Ishikawa (cell line): ENCODE data around the gene TSPAN18.

Experiments
- CEBPB ChIP-seq: IDR thresholded peaks from 2 replicates; pipeline ENCODE4 v1.6.1; 2012
- CREB1 ChIP-seq: IDR thresholded peaks from 2 replicates; pipeline ENCODE4 v1.6.1; 2012; ENCODE audit warnings: low read depth
- EGR1 ChIP-seq: IDR thresholded peaks from 2 replicates; pipeline ENCODE4 v1.6.1; 2012
- EP300 ChIP-seq: IDR thresholded peaks from 2 replicates; pipeline ENCODE4 v1.6.1; 2012; ENCODE audit warnings: borderline replicate concordance
- FOXM1 ChIP-seq: IDR thresholded peaks from 2 replicates; pipeline ENCODE4 v1.6.1; 2012; ENCODE audit warnings: low read depth, borderline replicate concordance
- MAX ChIP-seq: IDR thresholded peaks from 2 replicates; pipeline ENCODE4 v1.6.1; 2012
- NFIC ChIP-seq: IDR thresholded peaks from 2 replicates; pipeline ENCODE4 v1.6.1; 2012
- RAD21 ChIP-seq: IDR thresholded peaks from 2 replicates; pipeline ENCODE4 v1.6.1; 2012; ENCODE audit warnings: low read depth
- REST ChIP-seq: IDR thresholded peaks from 2 replicates; pipeline ENCODE4 v1.6.1; 2012; ENCODE audit warnings: low read depth, mild to moderate bottlenecking
- TAF1 ChIP-seq: IDR thresholded peaks from 2 replicates; pipeline ENCODE4 v1.6.1; 2012; ENCODE audit warnings: low read depth, mild to moderate bottlenecking
- TCF12 ChIP-seq: IDR thresholded peaks from 2 replicates; pipeline ENCODE4 v1.6.1; 2012; ENCODE audit warnings: low read depth
- TEAD4 ChIP-seq: IDR thresholded peaks from 2 replicates; pipeline ENCODE4 v1.6.1; 2012
- USF1 ChIP-seq: IDR thresholded peaks from 2 replicates; pipeline ENCODE4 v1.6.1; 2012
- YY1 ChIP-seq: IDR thresholded peaks from 2 replicates; pipeline ENCODE4 v1.6.1; 2012; ENCODE audit warnings: low read depth

TSPAN18 gene

GRCh38 chr11:44726283-44727113 is at the start of gene TSPAN18:
TSS of gene TSPAN18 (plus strand) at chr11:44726962. CDS start at chr11:44906417, 179,455 bp downstream.
- no peak for TF ChIP-seq TCF12
- TF ChIP-seq FOXM1, result no peak
- no peak for TF ChIP-seq CEBPB
- TF ChIP-seq MAX, result no peak
- TF ChIP-seq USF1, result no peak
- no peak for TF ChIP-seq EP300
- no peak for TF ChIP-seq YY1
- TF ChIP-seq EGR1, result no peak
- TF ChIP-seq RAD21, result no peak
- TF ChIP-seq TEAD4, result no peak
- TF ChIP-seq REST, result no peak
- no peak for TF ChIP-seq CREB1
- TF ChIP-seq TAF1, result no peak

GRCh38 chr11:44680982-44681597 is 45.7 kb upstream of the TSPAN18 start:
- TF ChIP-seq FOXM1 (no peak), REST (no peak)

- TF ChIP-seq REST, result no peak
- no peak for TF ChIP-seq TAF1
- no peak for TF ChIP-seq RAD21
- TF ChIP-seq EGR1, result no peak
These were observed 45.1 kb upstream of the TSPAN18 start for GRCh38 chr11:44681698-44682097.

GRCh38 chr11:44684859-44685281 is 41.9 kb upstream of the TSPAN18 start:
- TF ChIP-seq NFIC, result no peak
- no peak for TF ChIP-seq CEBPB
- no peak for TF ChIP-seq MAX
- no peak for TF ChIP-seq TCF12
- no peak for TF ChIP-seq EP300

GRCh38 chr11:44687388-44687787 is 39.4 kb upstream of the TSPAN18 start:
- TF ChIP-seq FOXM1 (no peak), YY1 (no peak), EGR1 (no peak), TEAD4 (no peak), TCF12 (no peak), CEBPB (no peak), TAF1 (no peak), NFIC (no peak)
